CD14-positive monocyte (primary cell): ENCODE measurements around the gene C9orf78. TPM values are rescaled to one million over a fixed set of nuclear protein-coding genes. Genes with fewer than 3 reads are reported as not detected.

ENCODE experiments used
- DNase-seq, 3 donors: peaks; one replicate each; pipeline ENCODE4 v3.0.0-alpha.2; 2011 to 2022
- H2AFZ ChIP-seq: 2 replicates; pipeline ENCODE4 v1.6.0; 2012; ENCODE audit warnings: mild to moderate bottlenecking, low read depth, low read length, inconsistent platforms; ENCODE audit not compliant: insufficient read depth, poor library complexity, severe bottlenecking
- H3K27ac ChIP-seq, 2 donors: 1 replicate in 1 of 2; 2 replicates in 1 of 2; pipeline ENCODE4 v1.5.1; 2012 to 2013; ENCODE audit warnings: low read length in 2 of 2, control low read depth in 1 of 2, inconsistent platforms in 1 of 2, low read depth in 1 of 2, mild to moderate bottlenecking in 1 of 2
- H3K27me3 ChIP-seq, 2 donors: one replicate each; pipeline versions ENCODE4 v1.6.0 to v1.6.1; 2011 to 2013; ENCODE audit warnings: low read length in 2 of 2; ENCODE audit not compliant: control insufficient read depth in 2 of 2, insufficient read depth in 2 of 2
- H3K36me3 ChIP-seq, 2 donors: replicated peaks in 1 of 2; 1 replicate in 1 of 2; 2 replicates in 1 of 2; pipeline versions ENCODE4 v1.5.1 to v1.6.1; 2012 to 2013; ENCODE audit warnings: low read length in 2 of 2, control low read depth in 1 of 2, inconsistent platforms in 1 of 2, mild to moderate bottlenecking in 1 of 2; ENCODE audit not compliant: insufficient read depth in 2 of 2, control insufficient read depth in 1 of 2
- H3K4me1 ChIP-seq, 2 donors: 1 replicate in 1 of 2; 2 replicates in 1 of 2; pipeline versions ENCODE4 v1.5.1 to v1.6.1; 2012 to 2013; ENCODE audit warnings: low read length in 2 of 2, control low read depth in 1 of 2, inconsistent platforms in 1 of 2, mild to moderate bottlenecking in 1 of 2, moderate library complexity in 1 of 2; ENCODE audit not compliant: insufficient read depth in 2 of 2, control insufficient read depth in 1 of 2
- H3K4me2 ChIP-seq: replicated peaks from 2 replicates; pipeline ENCODE3; 2012; ENCODE audit warnings: low read length, moderate library complexity, mild to moderate bottlenecking; ENCODE audit not compliant: poor library complexity, severe bottlenecking; ENCODE audit errors: extremely low read depth
- H3K4me3 ChIP-seq, 3 experiments: fragments of 200-600 bp in 1 of 3; sonication (generic) in 1 of 3; replicated peaks in 1 of 3; 1 replicate in 2 of 3; 2 replicates in 1 of 3; pipeline ENCODE4 v1.5.1; 2011 to 2013; ENCODE audit warnings: low read length in 3 of 3, mild to moderate bottlenecking in 3 of 3, control low read depth in 2 of 3, low read depth in 2 of 3, inconsistent platforms in 1 of 3, moderate library complexity in 1 of 3
- H3K79me2 ChIP-seq: 2 replicates; pipeline ENCODE4 v1.6.0; 2012; ENCODE audit warnings: mild to moderate bottlenecking, control low read depth, inconsistent platforms, low read length, moderate library complexity; ENCODE audit not compliant: insufficient read depth
- H3K9ac ChIP-seq: 2 replicates; pipeline ENCODE4 v1.6.0; 2017; ENCODE audit warnings: low read length, mild to moderate bottlenecking; ENCODE audit not compliant: insufficient read depth, poor library complexity, severe bottlenecking
- H3K9me3 ChIP-seq, 2 donors: replicated peaks in 1 of 2; 1 replicate in 1 of 2; 2 replicates in 1 of 2; pipeline versions ENCODE4 v1.5.1 to v1.6.1; 2012 to 2013; ENCODE audit warnings: low read length in 2 of 2, control low read depth in 1 of 2; ENCODE audit not compliant: control insufficient read depth in 1 of 2, insufficient read depth in 1 of 2
- H4K20me1 ChIP-seq: 2 replicates; pipeline ENCODE4 v1.6.0; 2012; ENCODE audit warnings: mild to moderate bottlenecking, low read length, control low read depth, moderate library complexity; ENCODE audit not compliant: insufficient read depth
- H3K27ac Mint-ChIP-seq, 7 donors: one replicate each; pipeline ENCODE4 v1.8.0; 2020; ENCODE audit warnings: mild to moderate bottlenecking in 7 of 7, mixed read lengths in 7 of 7, moderate library complexity in 6 of 7, inconsistent platforms in 2 of 7
- H3K27me3 Mint-ChIP-seq, 3 donors: one replicate each; pipeline ENCODE4 v1.8.0; 2021 to 2022; ENCODE audit warnings: low read depth in 3 of 3, mild to moderate bottlenecking in 3 of 3, mixed read lengths in 3 of 3, moderate library complexity in 3 of 3, inconsistent platforms in 1 of 3
- H3K36me3 Mint-ChIP-seq, 2 donors: one replicate each; pipeline ENCODE4 v1.8.0; 2020; ENCODE audit warnings: mixed read lengths in 2 of 2, inconsistent platforms in 1 of 2, mild to moderate bottlenecking in 1 of 2
- H3K4me1 Mint-ChIP-seq: one replicate; pipeline ENCODE4 v1.8.0; 2020; ENCODE audit warnings: mild to moderate bottlenecking, mixed read lengths
- H3K4me3 Mint-ChIP-seq, 2 donors: one replicate each; pipeline ENCODE4 v1.8.0; 2020; ENCODE audit warnings: mild to moderate bottlenecking in 2 of 2, mixed read lengths in 2 of 2, moderate library complexity in 1 of 2
- H3K9me3 Mint-ChIP-seq, 7 donors: one replicate each; pipeline ENCODE4 v1.8.0; 2020 to 2022; ENCODE audit warnings: mixed read lengths in 7 of 7, mild to moderate bottlenecking in 6 of 7, moderate library complexity in 6 of 7, inconsistent platforms in 2 of 7
- WGBS: methylation state at CpG from one replicate; pipeline ENCODE4 v1.1.5; 2013; ENCODE audit warnings: missing lambda C conversion rate; ENCODE audit not compliant: insufficient coverage; 5-methylcytosine and 5-hydroxymethylcytosine counted together
- intact Hi-C, 2 donors: fragments of 100-400 bp; cut with micrococcal nuclease; formaldehyde crosslinking; loops; one replicate each; pipeline versions ENCODE4 v1.15.0 to v1.15.1; 2023
- polyA plus RNA-seq, 3 donors: library from polyadenylated mRNA; depleted of rRNA in 1 of 3; unstranded in 2 of 3; stranded (reverse) in 1 of 3; fragments of 300-500 nt in 2 of 3; fragments of >200 nt in 1 of 3; fragmentation: Illumina TruSeq in 2 of 3; gene quantifications; 1 replicate in 2 of 3; 2 replicates in 1 of 3; pipeline ENCODE4 v1.2.3, GENCODE V29; 2012 to 2021
- TF ChIP-seq, protein P1 (sequence below): fragments of 200-600 bp; IDR thresholded peaks from one replicate; pipeline ENCODE4 v1.8.0; 2022; ENCODE audit warnings: antibody characterized with exemption, mild to moderate bottlenecking

The C9orf78 gene
- polyA plus RNA-seq, 3 donors, result 53.3 to 82.4 (median 65.5) TPM

DNA sequence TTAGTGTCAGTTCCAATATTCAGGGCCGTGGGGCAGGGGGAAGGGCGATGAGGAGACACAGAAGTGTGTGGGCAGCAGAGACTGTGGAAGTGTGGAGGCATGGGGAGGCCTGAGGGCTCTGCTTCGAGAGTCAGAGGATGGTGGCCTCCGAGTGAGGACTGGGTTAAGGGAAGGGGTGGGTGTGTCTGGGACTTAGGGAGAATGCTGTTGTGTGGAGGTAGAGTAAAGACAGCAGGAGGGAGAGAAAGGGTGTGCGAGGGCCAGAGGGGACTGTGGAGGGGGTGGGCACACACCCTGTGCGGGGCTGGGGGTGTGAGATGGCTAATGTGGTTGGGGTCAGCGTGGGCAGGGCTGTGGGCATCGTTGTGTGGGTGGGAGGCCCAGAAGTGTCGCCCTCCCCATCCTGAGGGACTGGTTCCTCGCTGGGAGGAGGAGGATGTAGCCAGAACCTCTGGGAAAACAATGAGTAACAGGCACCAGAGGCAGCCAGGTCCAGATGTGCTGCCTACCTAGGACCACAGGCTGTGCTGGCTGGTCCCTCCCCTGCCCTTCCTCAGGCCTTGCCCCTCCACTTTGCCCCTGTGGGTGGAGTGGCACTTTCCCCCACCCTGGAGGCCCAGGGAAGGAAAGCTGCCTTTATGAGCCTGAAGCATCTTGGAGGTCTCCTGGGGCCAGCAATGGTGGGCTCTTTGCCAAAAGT lies 4.4 kb upstream of the C9orf78 start:
- peaks cover 38% of the 10 kb centered on the region for H3K79me2 ChIP-seq
- no peaks in the 10 kb centered on the region for H3K27me3 ChIP-seq
- H3K4me1 Mint-ChIP-seq, result peaks cover 21% of the 10 kb centered on the region
- no peaks in the 10 kb centered on the region for H3K9me3 Mint-ChIP-seq
- no peak overlapping the region for H3K9ac ChIP-seq
- peak overlapping the region in 1 of 2 donors; percentile 34 for H3K4me3 Mint-ChIP-seq
- no peaks in the 10 kb centered on the region for H3K9me3 ChIP-seq
- no peak for DNase-seq
- TF ChIP-seq, protein P1, sequence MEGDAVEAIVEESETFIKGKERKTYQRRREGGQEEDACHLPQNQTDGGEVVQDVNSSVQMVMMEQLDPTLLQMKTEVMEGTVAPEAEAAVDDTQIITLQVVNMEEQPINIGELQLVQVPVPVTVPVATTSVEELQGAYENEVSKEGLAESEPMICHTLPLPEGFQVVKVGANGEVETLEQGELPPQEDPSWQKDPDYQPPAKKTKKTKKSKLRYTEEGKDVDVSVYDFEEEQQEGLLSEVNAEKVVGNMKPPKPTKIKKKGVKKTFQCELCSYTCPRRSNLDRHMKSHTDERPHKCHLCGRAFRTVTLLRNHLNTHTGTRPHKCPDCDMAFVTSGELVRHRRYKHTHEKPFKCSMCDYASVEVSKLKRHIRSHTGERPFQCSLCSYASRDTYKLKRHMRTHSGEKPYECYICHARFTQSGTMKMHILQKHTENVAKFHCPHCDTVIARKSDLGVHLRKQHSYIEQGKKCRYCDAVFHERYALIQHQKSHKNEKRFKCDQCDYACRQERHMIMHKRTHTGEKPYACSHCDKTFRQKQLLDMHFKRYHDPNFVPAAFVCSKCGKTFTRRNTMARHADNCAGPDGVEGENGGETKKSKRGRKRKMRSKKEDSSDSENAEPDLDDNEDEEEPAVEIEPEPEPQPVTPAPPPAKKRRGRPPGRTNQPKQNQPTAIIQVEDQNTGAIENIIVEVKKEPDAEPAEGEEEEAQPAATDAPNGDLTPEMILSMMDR, result no peak
- peaks cover 13% of the 10 kb centered on the region for H4K20me1 ChIP-seq
- H3K27ac Mint-ChIP-seq, result peak overlapping the region in 3 of 7 donors; percentile 6 to 54 (median 41)
- 79% methylated on average over 10 of the region's 10 CpGs for WGBS
- peaks cover 0 to 10% of the 10 kb centered on the region in 2 donors for H3K36me3 ChIP-seq
- intact Hi-C loops, result loop anchor here in 1 of 2 donors (5.0 kb wide), 1 partner anchor 37 kb away; the partner anchor contains the start of gene TOR1B
- no peak overlapping the region for H2AFZ ChIP-seq
- H3K4me1 ChIP-seq, result peaks cover 13 to 18% of the 10 kb centered on the region in 2 donors
- no peak overlapping the region for H3K4me3 ChIP-seq
- peaks cover 0 to 3% (median 1%) of the 10 kb centered on the region in 3 donors for H3K27me3 Mint-ChIP-seq
- no peak overlapping the region for H3K27ac ChIP-seq
- peaks cover 7 to 15% of the 10 kb centered on the region in 2 donors for H3K36me3 Mint-ChIP-seq
- H3K4me2 ChIP-seq, result no peak overlapping the region

DNA sequence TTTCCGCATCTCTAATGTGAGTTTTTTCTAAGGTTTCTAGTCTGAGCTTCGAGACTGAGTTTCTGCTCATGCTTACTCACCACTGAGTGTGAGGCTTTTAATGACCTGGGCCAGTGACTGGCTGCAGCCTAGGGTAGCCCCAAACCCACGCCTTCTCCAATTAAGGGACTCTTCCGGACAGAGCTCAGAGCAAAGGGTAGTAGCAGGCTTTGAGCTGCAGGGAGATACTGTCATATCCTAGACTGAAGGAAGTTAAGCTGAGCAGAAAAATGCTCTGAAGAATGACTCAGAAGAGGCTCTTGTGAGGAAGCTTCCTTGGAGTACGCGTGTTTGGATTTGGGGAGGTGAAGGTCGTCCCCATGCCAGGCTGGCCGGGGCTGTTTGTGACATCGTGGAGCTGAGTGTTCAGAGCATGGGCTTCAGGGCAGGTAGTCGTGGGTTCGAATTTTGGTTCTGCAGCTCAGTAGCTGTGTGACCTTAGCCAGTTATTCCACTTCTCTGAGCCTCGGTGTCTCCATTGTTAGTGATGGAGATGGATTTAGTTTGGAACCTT lies 3.7 kb upstream of the C9orf78 start:
- intact Hi-C loops, result loop anchor here in 1 of 2 donors (5.0 kb wide), 1 partner anchor 36 kb away; the partner anchor contains the start of gene TOR1B
- no peaks in the 10 kb centered on the region for H3K27me3 ChIP-seq
- TF ChIP-seq, protein P1, result no peak
- WGBS, result 87% methylated on average over 12 of the region's 12 CpGs
- H3K4me2 ChIP-seq, result no peak overlapping the region
- no peaks in the 10 kb centered on the region for H3K9me3 ChIP-seq
- Mint-ChIP-seq H3K4me1 (peaks cover 28% of the 10 kb centered on the region), H3K36me3 (peaks cover 7 to 15% of the 10 kb centered on the region in 2 donors), H3K4me3 (no peak overlapping the region), H3K27me3 (peaks cover 0 to 3% (median 1%) of the 10 kb centered on the region in 3 donors), H3K9me3 (no peaks in the 10 kb centered on the region), H3K27ac (peak overlapping the region in 1 of 7 donors; percentile 54)
- no peak overlapping the region for H3K27ac ChIP-seq
- no peak overlapping the region for H2AFZ ChIP-seq
- H3K36me3 ChIP-seq, result peaks cover 0 to 10% of the 10 kb centered on the region in 2 donors
- H4K20me1 ChIP-seq, result peaks cover 17% of the 10 kb centered on the region
- H3K4me1 ChIP-seq, result peaks cover 19 to 25% of the 10 kb centered on the region in 2 donors
- H3K4me3 ChIP-seq, result no peak overlapping the region
- no peak for DNase-seq
- H3K79me2 ChIP-seq, result peaks cover 45% of the 10 kb centered on the region
- no peak overlapping the region for H3K9ac ChIP-seq
